Left lung (tissue), 10 donors: Measurements from ENCODE around the gene GSG1L. TPM values are rescaled to one million over a fixed set of nuclear protein-coding genes. Genes with fewer than 3 reads are reported as not detected.

ENCODE experiments used
- ATAC-seq: fragments of 200-7000 bp; cut with Tn5 transposase; one replicate; pipeline ENCODE4 v1.9.1; 2020; ENCODE audit warnings: moderate library complexity
- DNase-seq, 4 donors: peaks; one replicate each; pipeline ENCODE4 v3.0.0-alpha.2; 2013 to 2020
- H3K27ac ChIP-seq, 2 donors: fragments of 200-600 bp; sonication (generic) in 1 of 2; one replicate each; pipeline versions ENCODE4 v1.5.0 to v1.8.0; 2020 to 2021
- H3K27me3 ChIP-seq, 2 donors: fragments of 200-600 bp; sonication (generic) in 1 of 2; one replicate each; pipeline versions ENCODE4 v1.5.0 to v1.8.0; 2020 to 2021
- H3K36me3 ChIP-seq, 2 donors: fragments of 200-600 bp; sonication (generic) in 1 of 2; one replicate each; pipeline versions ENCODE4 v1.5.0 to v1.8.0; 2020 to 2021
- H3K4me1 ChIP-seq, 2 donors: fragments of 200-600 bp; one replicate each; pipeline ENCODE4 v1.8.0; 2021
- H3K4me3 ChIP-seq, 2 donors: fragments of 200-600 bp; sonication (generic) in 1 of 2; one replicate each; pipeline versions ENCODE4 v1.5.0 to v1.8.0; 2020 to 2021; ENCODE audit warnings: mild to moderate bottlenecking in 1 of 2
- H3K9me3 ChIP-seq, 2 donors: fragments of 200-600 bp; sonication (generic) in 1 of 2; one replicate each; pipeline versions ENCODE4 v1.5.0 to v1.8.0; 2020 to 2021
- intact Hi-C, 2 donors: fragments of 100-400 bp; cut with DNase I; formaldehyde crosslinking; loops; one replicate each; pipeline versions ENCODE4 v1.11.2 to v1.14.2; 2022
- polyA plus RNA-seq, 6 donors: library from polyadenylated mRNA; unstranded; fragments of 120-200 nt; gene quantifications; one replicate each; pipeline ENCODE4 v1.2.1, GENCODE V29; 2013; ENCODE audit not compliant: insufficient read length in 6 of 6
- total RNA-seq, 2 donors: library from RNA; stranded (reverse); fragmentation: NEBNext Ultra II Directional; extraction: Animal tissue kit (Norgen Biotek cat#: 25700); gene quantifications; one replicate each; pipeline ENCODE4 v1.2.1, GENCODE V29; 2021
- TF ChIP-seq, protein P1 (sequence below), 2 donors: fragments of 200-600 bp; sonication (generic) in 1 of 2; IDR thresholded peaks; one replicate each; pipeline versions ENCODE4 v1.5.0 to v1.8.0; 2021; ENCODE audit warnings: antibody characterized with exemption in 2 of 2
- donor health status: DM: no; HTN: yes; CAD: no.
- donor health status: DM: no; HTN: no; CAD: no.

The GSG1L gene
- total and polyA plus RNA-seq, 8 donors: 0.20 to 1.2 (median 0.65) TPM; not detected in 1

DNA sequence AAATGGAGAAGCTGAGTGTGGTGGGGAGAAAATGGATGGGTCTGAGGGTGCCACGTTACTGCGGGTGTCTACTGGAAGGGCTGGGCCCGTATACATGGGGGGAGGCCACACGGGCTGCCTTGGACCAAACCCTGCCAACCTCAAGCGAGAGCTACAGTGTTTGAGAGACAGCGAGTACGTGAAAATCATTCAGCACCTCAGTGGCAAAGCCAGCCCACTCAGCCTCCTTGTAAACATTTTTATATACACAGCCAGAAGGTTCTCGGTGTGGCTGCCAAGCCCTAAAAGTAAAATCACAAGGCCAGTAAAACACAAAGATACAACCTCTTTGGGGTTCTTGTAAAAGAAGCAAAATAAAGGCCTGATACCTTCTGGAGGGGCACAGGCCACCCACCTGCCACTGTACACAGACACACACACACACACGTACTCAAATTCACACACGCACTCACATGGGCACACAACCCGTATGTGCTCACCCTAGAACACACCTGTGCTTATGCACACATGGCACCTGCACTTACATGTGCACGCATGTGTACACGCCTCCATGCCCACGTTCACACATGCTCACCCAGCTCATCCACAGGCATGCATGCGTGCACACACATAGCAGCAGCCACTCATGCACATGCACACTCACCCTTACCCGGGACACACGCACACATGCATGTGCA lies 102.8 kb downstream of the GSG1L start:
- no peaks in the 10 kb centered on the region for H3K27me3 ChIP-seq
- H3K9me3 ChIP-seq: peaks cover 0 to 12% of the 10 kb centered on the region in 2 donors
- H3K4me3 ChIP-seq: no peak overlapping the region
- H3K36me3 ChIP-seq: no peaks in the 10 kb centered on the region
- TF ChIP-seq, protein P1, sequence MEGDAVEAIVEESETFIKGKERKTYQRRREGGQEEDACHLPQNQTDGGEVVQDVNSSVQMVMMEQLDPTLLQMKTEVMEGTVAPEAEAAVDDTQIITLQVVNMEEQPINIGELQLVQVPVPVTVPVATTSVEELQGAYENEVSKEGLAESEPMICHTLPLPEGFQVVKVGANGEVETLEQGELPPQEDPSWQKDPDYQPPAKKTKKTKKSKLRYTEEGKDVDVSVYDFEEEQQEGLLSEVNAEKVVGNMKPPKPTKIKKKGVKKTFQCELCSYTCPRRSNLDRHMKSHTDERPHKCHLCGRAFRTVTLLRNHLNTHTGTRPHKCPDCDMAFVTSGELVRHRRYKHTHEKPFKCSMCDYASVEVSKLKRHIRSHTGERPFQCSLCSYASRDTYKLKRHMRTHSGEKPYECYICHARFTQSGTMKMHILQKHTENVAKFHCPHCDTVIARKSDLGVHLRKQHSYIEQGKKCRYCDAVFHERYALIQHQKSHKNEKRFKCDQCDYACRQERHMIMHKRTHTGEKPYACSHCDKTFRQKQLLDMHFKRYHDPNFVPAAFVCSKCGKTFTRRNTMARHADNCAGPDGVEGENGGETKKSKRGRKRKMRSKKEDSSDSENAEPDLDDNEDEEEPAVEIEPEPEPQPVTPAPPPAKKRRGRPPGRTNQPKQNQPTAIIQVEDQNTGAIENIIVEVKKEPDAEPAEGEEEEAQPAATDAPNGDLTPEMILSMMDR (IDR thresholded peaks at IDR 0.05): no peak
- ATAC-seq: no peak
- intact Hi-C loops: no loop called here
- no peak overlapping the region for H3K27ac ChIP-seq
- no peaks in the 10 kb centered on the region for H3K4me1 ChIP-seq
- DNase-seq: no peak

DNA sequence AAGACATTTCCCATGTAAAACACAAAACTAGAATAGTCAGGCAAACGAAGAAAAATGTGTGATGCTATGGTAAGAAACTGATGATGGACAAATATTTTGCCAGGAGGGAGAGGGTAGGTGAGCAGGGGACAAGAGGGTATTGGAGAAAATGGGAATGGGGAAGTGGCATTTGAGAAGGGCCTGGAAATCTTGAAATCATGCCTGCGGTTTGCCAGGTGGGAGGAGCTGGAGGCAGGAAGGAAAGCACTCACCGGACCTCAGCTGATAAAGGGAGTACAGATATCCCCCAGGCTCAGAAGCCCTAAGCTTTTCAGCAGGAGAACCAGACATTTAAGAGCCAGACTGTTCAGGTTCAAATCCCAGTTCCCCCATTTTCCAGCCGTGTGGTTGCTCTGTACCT lies 103.6 kb downstream of the GSG1L start:
- Histone ChIP-seq H3K4me1 (no peaks in the 10 kb centered on the region), H3K4me3 (no peak overlapping the region), H3K9me3 (peaks cover 0 to 21% of the 10 kb centered on the region in 2 donors), H3K36me3 (no peaks in the 10 kb centered on the region), H3K27me3 (no peaks in the 10 kb centered on the region), H3K27ac (no peak overlapping the region)
- TF ChIP-seq, protein P1 (IDR thresholded peaks at IDR 0.05): no peak
- ATAC-seq: no peak
- intact Hi-C loops: no loop called here
- no peak for DNase-seq

DNA sequence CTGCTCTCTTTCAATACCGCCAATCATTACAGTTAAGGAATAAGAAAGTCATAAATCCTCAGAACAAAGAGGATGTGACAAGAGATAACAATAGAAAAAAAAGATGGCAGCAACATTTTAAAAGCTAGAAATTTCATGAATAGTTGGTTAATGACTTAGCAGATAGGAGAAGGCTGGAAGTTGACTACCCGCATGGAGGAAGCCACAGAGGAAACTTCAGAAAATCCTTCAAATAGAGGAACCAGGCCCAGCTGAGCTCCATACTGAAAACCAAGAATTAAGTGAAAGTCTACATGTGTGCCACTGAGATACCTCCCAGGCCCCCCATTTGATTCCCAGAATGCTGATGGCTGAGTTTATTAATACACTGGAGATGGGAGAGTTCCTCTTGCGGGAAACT lies 109.3 kb downstream of the GSG1L start:
- Histone ChIP-seq H3K4me1 (no peaks in the 10 kb centered on the region), H3K36me3 (no peaks in the 10 kb centered on the region), H3K27me3 (peaks cover 0 to 21% of the 10 kb centered on the region in 2 donors), H3K9me3 (peaks cover 0 to 24% of the 10 kb centered on the region in 2 donors), H3K27ac (no peak overlapping the region), H3K4me3 (no peak overlapping the region)
- DNase-seq: no peak
- intact Hi-C loops: no loop called here
- TF ChIP-seq, protein P1 (IDR thresholded peaks at IDR 0.05): no peak
- ATAC-seq: no peak

DNA sequence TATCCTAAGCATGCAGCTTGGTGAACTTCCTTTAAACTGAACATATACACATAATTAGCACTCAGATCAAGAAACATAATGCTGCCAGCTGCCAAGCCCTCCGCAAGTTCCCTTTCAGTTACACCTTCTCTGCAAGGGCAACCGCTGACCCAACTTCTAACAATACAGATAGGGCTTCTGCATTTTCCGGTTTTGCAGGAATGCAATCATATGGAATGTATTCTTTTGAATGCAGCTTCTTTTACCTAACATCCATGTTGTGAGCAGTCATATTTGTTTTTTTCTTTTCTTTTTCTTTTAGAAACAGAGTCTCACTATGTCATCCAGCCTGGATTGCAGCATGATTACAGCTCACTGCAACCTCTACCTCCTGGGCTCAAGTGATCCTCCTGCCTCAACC lies 110.7 kb downstream of the GSG1L start:
- no peak overlapping the region for H3K4me3 ChIP-seq
- no peaks in the 10 kb centered on the region for H3K36me3 ChIP-seq
- ATAC-seq (no peak), DNase-seq (no peak)
- TF ChIP-seq, protein P1 (IDR thresholded peaks at IDR 0.05): no peak
- H3K9me3 ChIP-seq: peaks cover 0 to 22% of the 10 kb centered on the region in 2 donors
- intact Hi-C loops: no loop called here
- H3K4me1 ChIP-seq: no peaks in the 10 kb centered on the region
- peaks cover 0 to 21% of the 10 kb centered on the region in 2 donors for H3K27me3 ChIP-seq
- no peak overlapping the region for H3K27ac ChIP-seq

DNA sequence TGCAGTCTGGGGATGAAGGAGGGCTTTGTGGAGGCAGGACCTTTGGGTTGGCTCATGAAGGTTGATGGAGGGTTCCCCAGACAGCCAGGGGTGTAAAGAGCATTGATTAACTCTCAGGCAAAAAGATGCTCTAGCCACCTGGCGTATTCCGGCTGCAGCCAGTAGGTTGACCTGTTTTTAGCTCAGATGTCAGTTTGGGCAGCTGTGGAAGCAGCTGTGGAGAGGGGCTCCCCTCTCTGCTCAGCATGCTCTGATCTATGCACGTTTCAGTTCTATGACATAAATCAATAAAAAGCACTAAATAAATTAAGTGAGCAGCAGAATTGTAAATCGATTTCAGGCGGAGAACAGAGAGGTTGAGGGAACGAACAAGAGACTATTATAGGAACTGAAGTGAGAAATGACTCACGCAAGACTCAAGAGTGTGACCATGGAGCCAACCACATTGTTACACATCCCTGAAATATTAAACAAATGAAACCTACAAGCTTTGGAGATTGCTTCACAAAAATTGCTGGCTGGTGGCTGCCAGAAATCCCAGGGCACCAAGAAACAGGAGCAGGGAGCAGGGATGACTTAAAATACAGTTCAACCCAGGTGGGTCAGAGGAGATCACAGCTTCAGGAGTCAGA lies 111.9 kb downstream of the GSG1L start:
- Histone ChIP-seq H3K27me3 (peaks cover 0 to 21% of the 10 kb centered on the region in 2 donors), H3K27ac (no peak overlapping the region), H3K9me3 (peaks cover 0 to 19% of the 10 kb centered on the region in 2 donors), H3K4me1 (no peaks in the 10 kb centered on the region), H3K4me3 (no peak overlapping the region), H3K36me3 (no peaks in the 10 kb centered on the region)
- DNase-seq (no peak), ATAC-seq (no peak)
- intact Hi-C loops: no loop called here
- TF ChIP-seq, protein P1 (IDR thresholded peaks at IDR 0.05): no peak
